ENCODE measurements around the gene TFPI. TPM values are rescaled to one million over a fixed set of nuclear protein-coding genes. Genes with fewer than 3 reads are reported as not detected.
"Not testable (repeated sequence)": the region's sequence is repeated elsewhere in the genome, so short reads cannot be mapped to it uniquely, and the experiment has no call there.

Gene TFPI
- total RNA-seq, 1 donor from 2014 or later, result 366 TPM

DNA sequence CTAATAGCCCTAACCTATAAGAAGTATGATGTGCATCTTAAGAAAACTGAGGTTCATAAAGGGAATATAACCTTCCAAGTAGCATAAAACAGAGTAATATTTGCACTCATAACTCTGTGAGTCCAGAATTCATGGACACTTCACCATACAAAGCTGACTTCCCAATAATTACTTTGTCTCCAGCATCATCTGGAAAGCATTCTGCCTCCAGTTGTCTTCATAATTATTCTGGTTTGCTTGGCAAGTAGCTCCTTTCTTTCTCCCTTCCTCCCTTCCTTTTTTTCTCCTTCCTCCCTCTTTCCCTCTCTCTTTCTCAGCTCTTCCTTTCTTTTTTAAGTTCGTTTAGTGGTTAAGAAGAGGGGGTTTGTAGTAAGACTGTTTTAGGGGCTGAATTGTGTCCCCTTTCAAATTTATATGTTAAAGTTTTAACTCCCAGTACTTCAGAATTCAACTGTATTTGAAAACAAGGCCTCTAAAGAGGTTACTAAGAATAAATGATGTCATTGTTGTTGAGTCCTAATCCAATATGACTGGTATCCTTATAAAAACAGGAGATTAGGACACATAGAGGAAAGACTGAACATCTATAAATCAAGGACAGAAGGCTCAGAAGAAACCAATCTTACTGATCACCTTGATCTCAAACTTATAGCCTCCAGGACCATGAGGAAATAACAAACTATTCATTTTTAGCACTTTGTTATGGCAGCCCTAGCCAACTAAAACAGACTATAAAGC lies 28.9 kb downstream of the TFPI start:
- Histone ChIP-seq H3K27me3 (no peaks in the 10 kb centered on the region), H3K36me3 (peaks cover 44% of the 10 kb centered on the region), H3K9me3 (no peaks in the 10 kb centered on the region), H3K4me1 (peaks cover 6% of the 10 kb centered on the region), H3K27ac (no peak overlapping the region), H3K4me3 (no peak overlapping the region)
- ATAC-seq, result no peak
- TF ChIP-seq, protein P1, sequence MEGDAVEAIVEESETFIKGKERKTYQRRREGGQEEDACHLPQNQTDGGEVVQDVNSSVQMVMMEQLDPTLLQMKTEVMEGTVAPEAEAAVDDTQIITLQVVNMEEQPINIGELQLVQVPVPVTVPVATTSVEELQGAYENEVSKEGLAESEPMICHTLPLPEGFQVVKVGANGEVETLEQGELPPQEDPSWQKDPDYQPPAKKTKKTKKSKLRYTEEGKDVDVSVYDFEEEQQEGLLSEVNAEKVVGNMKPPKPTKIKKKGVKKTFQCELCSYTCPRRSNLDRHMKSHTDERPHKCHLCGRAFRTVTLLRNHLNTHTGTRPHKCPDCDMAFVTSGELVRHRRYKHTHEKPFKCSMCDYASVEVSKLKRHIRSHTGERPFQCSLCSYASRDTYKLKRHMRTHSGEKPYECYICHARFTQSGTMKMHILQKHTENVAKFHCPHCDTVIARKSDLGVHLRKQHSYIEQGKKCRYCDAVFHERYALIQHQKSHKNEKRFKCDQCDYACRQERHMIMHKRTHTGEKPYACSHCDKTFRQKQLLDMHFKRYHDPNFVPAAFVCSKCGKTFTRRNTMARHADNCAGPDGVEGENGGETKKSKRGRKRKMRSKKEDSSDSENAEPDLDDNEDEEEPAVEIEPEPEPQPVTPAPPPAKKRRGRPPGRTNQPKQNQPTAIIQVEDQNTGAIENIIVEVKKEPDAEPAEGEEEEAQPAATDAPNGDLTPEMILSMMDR (IDR thresholded peaks at IDR 0.05), result no peak
- intact Hi-C loops (cut with DNase I), result no loop called here
- no peak for DNase-seq

DNA sequence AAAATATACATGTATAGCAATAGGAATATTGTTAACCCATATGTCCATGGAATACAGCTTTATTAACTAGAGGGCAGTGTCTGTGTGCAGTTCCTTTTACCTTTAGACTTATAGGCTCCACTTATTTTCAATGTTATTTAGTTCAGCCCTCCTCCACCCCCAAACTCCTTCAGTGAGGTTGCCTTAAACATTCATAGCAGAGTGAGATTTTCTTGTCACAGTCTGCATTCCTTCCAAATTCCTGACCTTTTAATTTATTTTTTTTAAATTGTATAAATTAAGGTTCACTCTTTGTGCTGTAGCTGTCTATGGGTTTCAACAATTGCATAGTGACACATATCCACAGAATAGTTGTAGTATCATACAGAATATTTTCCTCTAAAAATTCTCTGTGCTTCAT lies 30.9 kb downstream of the TFPI start:
- Histone ChIP-seq H3K36me3 (peaks cover 52% of the 10 kb centered on the region), H3K27ac (no peak overlapping the region), H3K9me3 (no peaks in the 10 kb centered on the region), H3K4me1 (peaks cover 6% of the 10 kb centered on the region), H3K4me3 (no peak overlapping the region), H3K27me3 (no peaks in the 10 kb centered on the region)
- ATAC-seq, result no peak
- TF ChIP-seq, protein P1 (IDR thresholded peaks at IDR 0.05), result no peak
- no peak for DNase-seq
- intact Hi-C loops (cut with DNase I), result no loop called here

DNA sequence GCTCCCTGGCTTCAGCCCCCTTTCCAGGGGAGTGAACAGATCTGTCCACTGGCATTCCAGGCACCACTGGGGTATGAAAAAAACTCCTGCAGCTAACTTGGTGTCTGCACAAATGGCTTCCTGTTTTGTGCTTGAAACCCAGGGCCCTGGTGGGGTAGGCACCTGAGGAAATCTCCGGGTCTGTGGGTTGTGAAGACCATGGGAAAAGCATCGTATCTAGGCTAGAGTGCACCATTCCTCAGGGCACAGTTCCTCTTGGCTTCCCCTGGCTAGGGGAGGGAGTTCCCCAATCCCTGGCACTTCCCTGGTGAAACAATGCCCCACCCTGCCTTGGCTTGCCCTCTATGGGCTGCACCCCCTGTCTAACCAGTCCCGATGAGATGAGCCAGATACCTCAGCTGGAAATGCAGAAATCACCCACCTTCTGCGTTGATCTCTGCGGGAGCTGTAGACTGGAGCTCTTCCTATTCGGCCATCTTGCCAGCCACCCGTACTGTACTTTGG lies 34.1 kb downstream of the TFPI start:
- intact Hi-C loops (cut with DNase I), result no loop called here
- ATAC-seq, result no peak
- Histone ChIP-seq H3K27me3 (no peaks in the 10 kb centered on the region), H3K27ac (no peak overlapping the region), H3K4me3 (no peak overlapping the region), H3K9me3 (peaks cover 7% of the 10 kb centered on the region), H3K4me1 (no peaks in the 10 kb centered on the region), H3K36me3 (peaks cover 52% of the 10 kb centered on the region)
- TF ChIP-seq, protein P1 (IDR thresholded peaks at IDR 0.05), result no peak
- DNase-seq, result no peak

DNA sequence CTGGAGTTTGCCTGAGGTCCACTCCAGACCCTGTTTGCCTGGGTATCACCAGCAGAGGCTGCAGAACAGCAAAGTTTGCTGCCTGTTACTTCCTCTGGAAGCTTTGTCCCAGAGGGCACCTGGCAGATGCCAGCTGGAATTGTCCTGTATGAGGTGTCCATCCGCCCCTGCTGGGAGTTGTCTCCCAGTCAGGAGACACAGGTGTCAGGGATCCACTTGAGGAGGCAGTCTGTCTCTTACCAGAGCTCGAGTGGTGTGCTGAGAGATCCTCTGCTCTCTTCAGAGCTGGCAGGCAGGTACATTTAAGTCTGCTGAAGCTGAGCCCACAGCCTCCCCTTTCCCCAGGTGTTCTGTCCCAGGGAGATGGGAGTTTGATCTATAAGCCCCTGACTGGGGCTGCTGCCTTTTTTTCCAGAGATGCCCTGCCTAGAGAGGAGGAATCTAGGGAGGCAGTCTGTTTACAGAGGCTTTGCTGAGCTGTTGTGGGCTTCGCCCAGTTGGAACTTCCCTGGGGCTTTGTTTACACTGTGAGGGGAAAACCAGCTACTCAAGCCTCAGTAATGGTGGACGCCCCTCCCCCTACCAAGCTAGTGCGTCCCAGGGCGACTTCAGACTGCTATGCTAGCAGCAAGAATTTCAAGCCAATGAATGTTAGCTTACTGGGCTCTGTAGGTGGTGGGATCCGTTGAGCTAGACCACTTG lies 34.7 kb downstream of the TFPI start:
- Histone ChIP-seq H3K9me3 (peaks cover 7% of the 10 kb centered on the region), H3K27me3 (no peaks in the 10 kb centered on the region), H3K27ac (no peak overlapping the region), H3K4me3 (no peak overlapping the region), H3K36me3 (peaks cover 52% of the 10 kb centered on the region), H3K4me1 (no peaks in the 10 kb centered on the region)
- intact Hi-C loops (cut with DNase I), result no loop called here
- no peak for DNase-seq
- ATAC-seq, result no peak
- TF ChIP-seq, protein P1 (IDR thresholded peaks at IDR 0.05), result no peak

DNA sequence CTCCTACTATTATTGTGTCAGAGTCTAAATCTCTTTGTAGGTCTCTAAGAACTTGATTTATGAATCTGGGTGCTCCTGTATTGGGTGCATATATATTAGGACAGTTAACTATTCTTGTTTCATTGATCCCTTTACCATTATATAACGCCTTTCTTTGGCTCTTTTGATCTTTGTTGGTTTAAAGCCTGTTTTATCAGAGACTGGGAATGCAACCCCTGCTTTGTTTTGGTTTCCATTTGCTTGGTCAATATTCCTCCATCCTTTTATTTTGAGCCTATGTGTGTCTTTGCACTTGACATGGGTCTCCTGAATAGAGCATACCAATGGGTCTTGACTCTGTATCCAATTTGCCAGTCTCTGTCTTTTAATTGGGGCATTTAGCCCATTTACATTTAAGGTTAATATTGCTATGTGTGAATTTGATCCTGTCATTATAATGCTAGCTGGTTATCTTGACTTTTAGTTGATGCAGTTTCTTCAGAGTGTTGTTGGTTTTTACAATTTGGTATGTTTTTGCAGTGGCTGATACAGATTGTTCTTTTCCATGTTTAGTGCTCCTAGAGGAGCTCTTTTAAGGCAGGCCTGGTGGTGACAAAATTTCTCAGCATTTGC lies 36.4 kb downstream of the TFPI start:
- H3K4me1 ChIP-seq; H3K27ac ChIP-seq; DNase-seq; H3K27me3 ChIP-seq; intact Hi-C loops (cut with DNase I); H3K9me3 ChIP-seq; H3K4me3 ChIP-seq; ATAC-seq: not testable (repeated sequence)
- H3K36me3 ChIP-seq, result peaks cover 41% of the 10 kb centered on the region

DNA sequence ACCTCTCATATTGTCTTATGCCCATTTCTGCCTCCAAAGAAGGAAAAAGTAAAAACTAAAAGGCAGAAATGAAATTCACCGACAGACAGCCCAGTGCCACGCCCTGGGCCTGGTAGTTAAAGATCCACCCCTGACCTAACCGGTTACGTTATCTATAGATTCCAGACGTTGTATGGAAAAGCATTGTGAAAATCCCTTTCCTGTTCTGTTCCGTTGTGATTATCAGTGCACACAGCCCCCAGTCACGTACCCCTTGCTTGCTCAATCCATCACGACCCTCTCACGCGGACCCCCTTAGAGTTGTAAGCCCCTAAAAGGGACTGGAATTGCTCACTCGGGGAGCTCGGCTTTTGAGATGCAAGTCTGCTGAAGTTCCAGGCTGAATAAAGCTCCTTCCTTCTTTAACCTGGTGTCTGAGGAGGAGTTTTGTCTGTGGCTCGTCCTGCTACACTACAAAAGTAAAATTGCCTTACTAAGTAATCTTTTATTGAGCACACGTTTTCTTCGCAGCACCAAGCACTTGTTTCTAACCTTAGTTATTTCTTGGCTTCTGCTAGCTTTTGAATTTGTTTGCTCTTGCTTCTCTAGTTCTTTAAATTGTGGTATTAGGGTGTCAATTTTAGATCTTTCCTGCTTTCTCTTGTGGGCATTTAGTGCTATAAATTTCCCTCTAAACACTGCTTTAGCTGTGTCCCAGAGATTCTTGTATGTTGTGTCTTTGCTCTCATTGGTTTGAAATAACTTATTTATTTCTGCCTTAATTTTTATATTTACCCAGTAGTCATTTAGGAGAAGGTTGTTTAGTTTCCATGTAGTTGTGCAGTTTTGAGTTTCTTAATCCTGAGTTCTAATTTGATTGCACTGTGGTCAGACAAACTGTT lies 37.4 kb downstream of the TFPI start:
- intact Hi-C loops (cut with DNase I); H3K4me3 ChIP-seq: not testable (repeated sequence)

More for the DNA sequence above, 37.4 kb downstream of the TFPI start:
- DNase-seq, H3K9me3 ChIP-seq, H3K27ac ChIP-seq, H3K27me3 ChIP-seq, H3K4me1 ChIP-seq, ATAC-seq: not testable (repeated sequence)
- peaks cover 31% of the 10 kb centered on the region for H3K36me3 ChIP-seq
